ENCODE data around the gene CCM2L.

- TF ChIP-seq POLR2AphosphoS5 (IDR thresholded peaks at IDR 0.05; ENCODE audit: low read depth, low read length) (no peak), POLR2A (IDR thresholded peaks at IDR 0.05; ENCODE audit: low read depth, low read length) (no peak), PAX5 (IDR thresholded peaks at IDR 0.05; ENCODE audit: insufficient read depth, low read length, severe bottlenecking) (no peak), TAF1 (IDR thresholded peaks at IDR 0.05; ENCODE audit: low read depth, low read length) (no peak)
Measured at GRCh38 chr20:32045999-32046398, 35.8 kb downstream of the CCM2L start.
